A549 (cell line): ENCODE data around the gene MRPL11.

Source experiments
- CBX2 ChIP-seq: fragments of 200-600 bp; sonication (generic); IDR thresholded peaks from 2 replicates; pipeline ENCODE4 v1.6.1; 2016; ENCODE audit warnings: low read depth, mild to moderate bottlenecking, borderline replicate concordance
- CBX8 ChIP-seq: fragments of 200-600 bp; sonication (generic); IDR thresholded peaks from 2 replicates; pipeline ENCODE4 v1.6.1; 2016
- CHD4 ChIP-seq: fragments of 200-600 bp; sonication (generic); IDR thresholded peaks from 2 replicates; pipeline ENCODE4 v1.6.1; 2016; ENCODE audit warnings: antibody characterized with exemption, mild to moderate bottlenecking, borderline replicate concordance
- CTCF ChIP-seq: fragments of >200 bp; sonication (Bioruptor Twin); formaldehyde crosslinking; IDR thresholded peaks from 3 replicates; pipeline ENCODE4 v1.5.1; 2016
- ELK1 ChIP-seq: fragments of 150-350 bp; IDR thresholded peaks from 2 replicates; pipeline ENCODE4 v1.6.1; 2014; ENCODE audit warnings: low read depth, mild to moderate bottlenecking, low read length
- ESRRA ChIP-seq: fragments of 150-350 bp; IDR thresholded peaks from 2 replicates; pipeline ENCODE4 v1.6.1; 2014; ENCODE audit warnings: mild to moderate bottlenecking, low read length, borderline replicate concordance
- JUN ChIP-seq, 2 experiments: fragments of >200 bp; sonication (Bioruptor Twin); formaldehyde crosslinking; IDR thresholded peaks; 2 replicates in 1 of 2; 3 replicates in 1 of 2; pipeline ENCODE4 v1.6.1; 2016 to 2017
- MAFK ChIP-seq: fragments of 450-650 bp; IDR thresholded peaks from 2 replicates; pipeline ENCODE4 v1.6.1; 2014; ENCODE audit not compliant: partially characterized antibody
- PBX3 ChIP-seq: IDR thresholded peaks from 2 replicates; pipeline ENCODE4 v1.6.1; 2012
- POLR2A ChIP-seq: IDR thresholded peaks from 2 replicates; pipeline ENCODE4 v1.6.1; 2012; ENCODE audit warnings: mild to moderate bottlenecking, low read length
- RFX5 ChIP-seq: fragments of 450-650 bp; IDR thresholded peaks from 2 replicates; pipeline ENCODE4 v1.7.1; 2014; ENCODE audit warnings: antibody characterized with exemption, mild to moderate bottlenecking, moderate library complexity
- SMC3 ChIP-seq: fragments of >200 bp; sonication (Bioruptor Twin); formaldehyde crosslinking; IDR thresholded peaks from 3 replicates; pipeline ENCODE4 v1.6.1; 2018; ENCODE audit warnings: inconsistent platforms

GRCh38 chr11:66408488-66409214 is 30.0 kb downstream of the MRPL11 start:
- TF ChIP-seq RFX5, result no peak
- TF ChIP-seq ELK1, result no peak
- TF ChIP-seq CTCF, result peak; percentile 100
- TF ChIP-seq SMC3, result peak; percentile 99
- no peak for TF ChIP-seq POLR2A
- no peak for TF ChIP-seq PBX3
- TF ChIP-seq ESRRA, result no peak
- TF ChIP-seq CBX2, result no peak
- no peak for TF ChIP-seq MAFK
- no peak for TF ChIP-seq JUN (IDR thresholded peaks at IDR 0.05)
- no peak for TF ChIP-seq CBX8
- TF ChIP-seq CHD4, result no peak
